Suprapubic skin (tissue), 4 donors: ENCODE measurements around the gene RALGDS. TPM values are rescaled to one million over a fixed set of nuclear protein-coding genes. Genes with fewer than 3 reads are reported as not detected.

Source experiments
- DNase-seq, 2 donors: peaks; one replicate each; pipeline ENCODE4 v3.0.0-alpha.2; 2019; ENCODE audit warnings: low spot score in 2 of 2
- H3K27ac ChIP-seq: fragments of 200-600 bp; sonication (generic); one replicate; pipeline ENCODE4 v1.5.1; 2019
- H3K27me3 ChIP-seq: fragments of 200-600 bp; sonication (generic); one replicate; pipeline ENCODE4 v1.5.1; 2019
- H3K36me3 ChIP-seq: fragments of 200-600 bp; sonication (generic); one replicate; pipeline ENCODE4 v1.5.1; 2019
- H3K4me1 ChIP-seq: fragments of 200-600 bp; sonication (generic); one replicate; pipeline ENCODE4 v1.5.1; 2019
- H3K4me3 ChIP-seq: fragments of 200-600 bp; sonication (generic); one replicate; pipeline ENCODE4 v1.5.1; 2019; ENCODE audit warnings: mild to moderate bottlenecking
- H3K9me3 ChIP-seq: fragments of 200-600 bp; sonication (generic); one replicate; pipeline ENCODE4 v1.5.1; 2019
- EP300 ChIP-seq: sonication (generic); formaldehyde crosslinking; IDR thresholded peaks from one replicate; pipeline ENCODE4 v1.6.1; 2017; ENCODE audit warnings: antibody characterized with exemption
- POLR2A ChIP-seq, 2 donors: fragments of 450-650 bp; IDR thresholded peaks; one replicate each; pipeline ENCODE4 v1.6.1; 2017; ENCODE audit warnings: antibody characterized with exemption in 2 of 2, mild to moderate bottlenecking in 2 of 2, moderate library complexity in 2 of 2
- POLR2AphosphoS5 ChIP-seq, 3 donors: sonication (generic); formaldehyde crosslinking; IDR thresholded peaks; one replicate each; pipeline ENCODE4 v1.6.1; 2017; ENCODE audit warnings: antibody characterized with exemption in 3 of 3
- WGBS: methylation state at CpG from one replicate; pipeline ENCODE4 v1.1.5; 2018; 5-methylcytosine and 5-hydroxymethylcytosine counted together
- total RNA-seq, 4 donors: library from RNA; depleted of rRNA; stranded (reverse); fragments of >200 nt; gene quantifications; one replicate each; pipeline ENCODE4 v1.1.0, GENCODE V29; 2016
- TF ChIP-seq, protein P1 (sequence below), 2 donors: fragments of 200-600 bp in 1 of 2; fragments of 450-650 bp in 1 of 2; sonication (generic) in 1 of 2; IDR thresholded peaks; one replicate each; pipeline ENCODE4 v1.5.1; 2016 to 2019; ENCODE audit warnings: antibody characterized with exemption in 2 of 2, mild to moderate bottlenecking in 1 of 2, moderate library complexity in 1 of 2

RALGDS gene
- total RNA-seq, 4 donors from 2014 or later: 173 to 244 (median 212) TPM

GRCh38 chr9:133141833-133142595 lies 21.0 kb upstream of the RALGDS start:
- Histone ChIP-seq H3K36me3 (no peaks in the 10 kb centered on the region), H3K27me3 (no peaks in the 10 kb centered on the region), H3K27ac (peak overlapping the region; percentile 9), H3K4me3 (no peak overlapping the region), H3K9me3 (no peaks in the 10 kb centered on the region), H3K4me1 (peaks cover 94% of the 10 kb centered on the region)
- peak in 1 of 2 donors; percentile 91 for DNase-seq
- TF ChIP-seq, protein P1, sequence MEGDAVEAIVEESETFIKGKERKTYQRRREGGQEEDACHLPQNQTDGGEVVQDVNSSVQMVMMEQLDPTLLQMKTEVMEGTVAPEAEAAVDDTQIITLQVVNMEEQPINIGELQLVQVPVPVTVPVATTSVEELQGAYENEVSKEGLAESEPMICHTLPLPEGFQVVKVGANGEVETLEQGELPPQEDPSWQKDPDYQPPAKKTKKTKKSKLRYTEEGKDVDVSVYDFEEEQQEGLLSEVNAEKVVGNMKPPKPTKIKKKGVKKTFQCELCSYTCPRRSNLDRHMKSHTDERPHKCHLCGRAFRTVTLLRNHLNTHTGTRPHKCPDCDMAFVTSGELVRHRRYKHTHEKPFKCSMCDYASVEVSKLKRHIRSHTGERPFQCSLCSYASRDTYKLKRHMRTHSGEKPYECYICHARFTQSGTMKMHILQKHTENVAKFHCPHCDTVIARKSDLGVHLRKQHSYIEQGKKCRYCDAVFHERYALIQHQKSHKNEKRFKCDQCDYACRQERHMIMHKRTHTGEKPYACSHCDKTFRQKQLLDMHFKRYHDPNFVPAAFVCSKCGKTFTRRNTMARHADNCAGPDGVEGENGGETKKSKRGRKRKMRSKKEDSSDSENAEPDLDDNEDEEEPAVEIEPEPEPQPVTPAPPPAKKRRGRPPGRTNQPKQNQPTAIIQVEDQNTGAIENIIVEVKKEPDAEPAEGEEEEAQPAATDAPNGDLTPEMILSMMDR (IDR thresholded peaks at IDR 0.05): no peak
- no peak for TF ChIP-seq POLR2AphosphoS5 (IDR thresholded peaks at IDR 0.05)
- WGBS: 36% methylated on average over 8 of the region's 16 CpGs

- Histone ChIP-seq H3K36me3 (no peaks in the 10 kb centered on the region), H3K9me3 (no peaks in the 10 kb centered on the region), H3K4me3 (no peak overlapping the region), H3K27me3 (no peaks in the 10 kb centered on the region), H3K27ac (no peak overlapping the region), H3K4me1 (peaks cover 97% of the 10 kb centered on the region)
- DNase-seq: no peak
- no peak for TF ChIP-seq POLR2A (IDR thresholded peaks at IDR 0.05)
- TF ChIP-seq POLR2AphosphoS5 (IDR thresholded peaks at IDR 0.05): no peak
- TF ChIP-seq, protein P1 (IDR thresholded peaks at IDR 0.05): no peak
- no peak for TF ChIP-seq EP300
- WGBS: 73% methylated on average over 3 of the region's 14 CpGs
Observed at GRCh38 chr9:133140606-133141005, 19.6 kb upstream of the RALGDS start.

DNA sequence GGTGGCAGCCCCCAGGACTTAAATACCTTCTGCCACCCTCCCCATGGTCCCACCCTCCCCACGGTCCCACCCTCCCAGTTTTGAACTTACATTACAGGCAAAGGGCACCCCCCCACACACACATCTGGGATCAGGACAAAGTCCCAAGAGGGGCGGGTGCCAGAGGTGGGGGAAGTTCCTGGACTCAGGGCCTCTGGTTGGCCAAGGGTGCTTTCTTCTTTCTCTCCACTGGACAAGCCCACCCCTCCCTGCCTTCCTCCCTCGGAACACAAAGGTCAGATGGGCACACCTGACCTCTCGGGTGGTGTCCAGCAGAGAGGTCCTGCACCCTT lies 19.1 kb upstream of the RALGDS start:
- Histone ChIP-seq H3K4me1 (peaks cover 98% of the 10 kb centered on the region), H3K4me3 (no peak overlapping the region), H3K36me3 (no peaks in the 10 kb centered on the region), H3K9me3 (no peaks in the 10 kb centered on the region), H3K27ac (no peak overlapping the region), H3K27me3 (no peaks in the 10 kb centered on the region)
- DNase-seq: no peak
- WGBS: 50% methylated on average over 2 of the region's 4 CpGs
- TF ChIP-seq, protein P1 (IDR thresholded peaks at IDR 0.05): no peak
- TF ChIP-seq POLR2A (IDR thresholded peaks at IDR 0.05) (no peak), EP300 (no peak), POLR2AphosphoS5 (IDR thresholded peaks at IDR 0.05) (no peak)

DNA sequence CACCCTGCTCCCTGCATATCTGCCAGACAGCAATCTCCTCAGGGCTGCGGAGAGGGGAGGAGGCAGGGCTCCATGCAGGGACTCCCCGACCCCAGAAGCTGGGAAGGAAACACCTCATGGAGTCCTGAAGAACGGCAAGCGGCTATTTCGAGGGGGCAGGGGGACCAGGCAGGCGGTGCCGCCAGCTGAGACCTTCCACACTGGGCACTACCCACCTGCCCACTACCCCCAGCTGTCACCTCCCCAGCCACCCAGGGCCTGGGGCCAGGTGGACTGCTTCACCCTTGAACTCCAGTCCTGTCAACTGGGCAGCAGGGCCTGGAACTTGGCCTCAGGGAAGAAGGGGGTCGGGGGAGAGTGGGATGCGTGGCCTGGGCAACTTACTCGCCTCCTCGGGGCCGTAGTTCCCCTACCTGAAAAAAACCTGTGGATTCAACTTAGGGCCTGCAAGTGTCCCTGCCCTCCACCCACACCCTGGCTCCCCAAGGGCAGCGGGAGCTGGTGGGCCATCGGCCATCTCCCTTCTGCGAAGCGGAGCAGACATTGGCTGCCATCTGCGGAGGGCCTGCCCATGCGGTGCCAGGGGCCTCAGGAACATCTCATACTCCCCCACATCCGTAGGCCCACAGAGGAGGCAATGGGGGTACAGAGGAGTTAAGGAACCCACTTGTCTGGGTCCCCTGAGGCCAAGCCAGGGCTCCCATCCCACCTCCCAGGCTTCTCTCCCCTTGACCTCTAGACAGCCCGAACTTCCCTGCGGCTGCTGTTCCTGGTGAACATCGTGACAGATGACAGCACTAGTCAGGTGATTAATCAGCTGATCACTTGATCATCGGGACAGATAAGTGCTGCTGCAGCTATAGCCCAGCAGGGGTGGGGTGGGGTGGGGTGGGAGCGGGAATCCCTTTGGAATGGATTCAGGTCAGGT lies 18.5 kb upstream of the RALGDS start:
- TF ChIP-seq EP300 (no peak), POLR2A (IDR thresholded peaks at IDR 0.05) (no peak), POLR2AphosphoS5 (IDR thresholded peaks at IDR 0.05) (no peak)
- TF ChIP-seq, protein P1 (IDR thresholded peaks at IDR 0.05): no peak
- Histone ChIP-seq H3K9me3 (no peaks in the 10 kb centered on the region), H3K36me3 (no peaks in the 10 kb centered on the region), H3K4me1 (peaks cover 98% of the 10 kb centered on the region), H3K4me3 (no peak overlapping the region), H3K27me3 (no peaks in the 10 kb centered on the region), H3K27ac (no peak overlapping the region)
- WGBS: 71% methylated on average over 17 of the region's 24 CpGs
- DNase-seq: peak in 1 of 2 donors; percentile 64
